Activated CD4-positive, alpha-beta memory T cell treated with anti-CD3 and anti-CD28 coated beads, Interleukin-2, amount 10 ng/mL, durations not matched to agents 7 days and 5 days (primary cell): ENCODE results near the gene LY6G5C. TPM values are rescaled to one million over a fixed set of nuclear protein-coding genes. Genes with fewer than 3 reads are reported as not detected.

Experiments used
- CTCF ChIA-PET: fragments of 350-600 bp; sonication (Branson Sonifier 250); formaldehyde crosslinking; loops from one replicate; lab custom pipeline; 2021; ENCODE audit warnings: antibody characterized with exemption, inconsistent platforms; lab: Charles Lee
- POLR2A ChIA-PET: fragments of 350-600 bp; sonication (Branson Sonifier 250); formaldehyde crosslinking; loops from one replicate; lab custom pipeline; 2021; ENCODE audit warnings: antibody characterized with exemption; lab: Charles Lee
- DNase-seq: peaks from one replicate; pipeline ENCODE4 v3.0.0-alpha.2; 2020
- H3K27ac Mint-ChIP-seq: one replicate; pipeline ENCODE4 v1.8.0; 2021; ENCODE audit warnings: mild to moderate bottlenecking, mixed read lengths
- H3K27me3 Mint-ChIP-seq: one replicate; pipeline ENCODE4 v1.8.0; 2021; ENCODE audit warnings: mixed read lengths
- H3K36me3 Mint-ChIP-seq: one replicate; pipeline ENCODE4 v1.8.0; 2021; ENCODE audit warnings: low read depth, mixed read lengths
- H3K4me1 Mint-ChIP-seq: one replicate; pipeline ENCODE4 v1.8.0; 2021; ENCODE audit warnings: mixed read lengths
- H3K4me3 Mint-ChIP-seq: one replicate; pipeline ENCODE4 v1.8.0; 2021; ENCODE audit warnings: mild to moderate bottlenecking, mixed read lengths
- H3K9me3 Mint-ChIP-seq: one replicate; pipeline ENCODE4 v1.8.0; 2021; ENCODE audit warnings: mixed read lengths
- total RNA-seq, 2 experiments: library from RNA; stranded (reverse); gene quantifications; one replicate each; pipeline ENCODE4 v1.2.3, GENCODE V29; 2021

LY6G5C gene
- total RNA-seq, 2 experiments from 2014 or later, result 2.3 to 2.6 TPM

- Mint-ChIP-seq H3K27me3 (no peaks in the 10 kb centered on the region), H3K27ac (no peak overlapping the region), H3K9me3 (no peaks in the 10 kb centered on the region), H3K36me3 (peaks cover 31% of the 10 kb centered on the region), H3K4me1 (peaks cover 7% of the 10 kb centered on the region), H3K4me3 (no peak overlapping the region)
- ChIA-PET CTCF (interaction anchor here (1.7 kb wide), 1 partner anchor 266 kb away, joined by 3 read pairs; no protein-coding TSS in a partner anchor), POLR2A (interaction anchor here (1.1 to 1.9 kb wide), 2 partner anchors 17 to 52 kb away, joined by 3 to 5 read pairs; partner anchors contain the start of gene ABHD16A)
- DNase-seq, result no peak
Measured at GRCh38 chr6:31686483-31686882, 5.6 kb upstream of the LY6G5C start.

GRCh38 chr6:31683591-31683990 lies 2.7 kb upstream of the LY6G5C start:
- Mint-ChIP-seq H3K27ac (no peak overlapping the region), H3K27me3 (no peaks in the 10 kb centered on the region), H3K36me3 (peaks cover 21% of the 10 kb centered on the region), H3K4me3 (no peak overlapping the region), H3K4me1 (peaks cover 27% of the 10 kb centered on the region), H3K9me3 (no peaks in the 10 kb centered on the region)
- no peak for DNase-seq
- ChIA-PET CTCF (interaction anchor here (1.0 kb wide), 1 partner anchor 86 kb away, joined by 3 read pairs; no protein-coding TSS in a partner anchor), POLR2A (interaction anchor here (1.4 kb wide), 1 partner anchor 12 kb away, joined by 3 read pairs; no protein-coding TSS in a partner anchor)

- H3K27me3 Mint-ChIP-seq, result no peaks in the 10 kb centered on the region
- peak; percentile 56 for DNase-seq
- ChIA-PET POLR2A (interaction anchor here (0.7 to 2.2 kb wide), 9 partner anchors 9 to 132 kb away, joined by 3 to 8 read pairs (median 4); partner anchors contain the start of genes BAG6 and MSH5), CTCF (interaction anchor here (0.6 to 2.1 kb wide), 9 partner anchors 9 to 182 kb away, joined by 3 to 11 read pairs (median 5); partner anchors contain the start of gene NEU1)
- peak overlapping the region; percentile 74 for H3K4me3 Mint-ChIP-seq
- peak overlapping the region; percentile 46 for H3K27ac Mint-ChIP-seq
- peaks cover 38% of the 10 kb centered on the region for H3K4me1 Mint-ChIP-seq
- H3K36me3 Mint-ChIP-seq, result peaks cover 9% of the 10 kb centered on the region
- H3K9me3 Mint-ChIP-seq, result no peaks in the 10 kb centered on the region
Measured at GRCh38 chr6:31681135-31681671, 336 bp upstream of the LY6G5C start.

- Mint-ChIP-seq H3K9me3 (no peaks in the 10 kb centered on the region), H3K4me1 (peaks cover 38% of the 10 kb centered on the region), H3K4me3 (no peak overlapping the region), H3K27ac (no peak overlapping the region), H3K27me3 (no peaks in the 10 kb centered on the region), H3K36me3 (peaks cover 8% of the 10 kb centered on the region)
- no peak for DNase-seq
- POLR2A ChIA-PET, result interaction anchor here (1.3 to 1.6 kb wide), 2 partner anchors 10 to 16 kb away, joined by 4 read pairs; no protein-coding TSS in a partner anchor
- CTCF ChIA-PET, result interaction anchor here (0.6 to 1.8 kb wide), 3 partner anchors 25 to 152 kb away, joined by 3 to 4 read pairs (median 3); no protein-coding TSS in a partner anchor
Measured at GRCh38 chr6:31677955-31678354, 2.9 kb downstream of the LY6G5C start.

- Mint-ChIP-seq H3K36me3 (peaks cover 17% of the 10 kb centered on the region), H3K9me3 (no peaks in the 10 kb centered on the region), H3K27me3 (no peaks in the 10 kb centered on the region), H3K4me1 (peaks cover 38% of the 10 kb centered on the region), H3K4me3 (no peak overlapping the region), H3K27ac (no peak overlapping the region)
- ChIA-PET POLR2A (no interaction called here), CTCF (no interaction called here)
- DNase-seq, result no peak
Measured at GRCh38 chr6:31676904-31677303, 4.0 kb downstream of the LY6G5C start.

GRCh38 chr6:31676322-31676903 lies 4.5 kb downstream of the LY6G5C start:
- CTCF ChIA-PET, result no interaction called here

GRCh38 chr6:31669676-31670075 lies 11.2 kb downstream of the LY6G5C start, which contains the start of gene LY6G5B:
LY6G5B (plus strand) TSS chr6:31669976; CDS start chr6:31670951, 975 bp downstream.
- H3K4me3 Mint-ChIP-seq, result no peak within 1 kb of the TSS
- CTCF ChIA-PET, result interaction anchor here (1.0 kb wide), 1 partner anchor 10 kb away, joined by 4 read pairs; no protein-coding TSS in a partner anchor
- peaks cover 81% of the 10 kb centered on the region for H3K36me3 Mint-ChIP-seq

More at GRCh38 chr6:31676322-31676903, 4.5 kb downstream of the LY6G5C start:
- H3K27me3 Mint-ChIP-seq, result no peaks in the 10 kb centered on the region
- H3K4me1 Mint-ChIP-seq, result peaks cover 34% of the 10 kb centered on the region
- H3K36me3 Mint-ChIP-seq, result peaks cover 22% of the 10 kb centered on the region
- H3K9me3 Mint-ChIP-seq, result no peaks in the 10 kb centered on the region
- no peak overlapping the region for H3K27ac Mint-ChIP-seq
- H3K4me3 Mint-ChIP-seq, result no peak overlapping the region
- POLR2A ChIA-PET, result no interaction called here
- DNase-seq, result no peak

GRCh38 chr6:31666337-31666965 lies 14.4 kb downstream of the LY6G5C start:
- Mint-ChIP-seq H3K36me3 (peaks cover 92% of the 10 kb centered on the region), H3K9me3 (no peaks in the 10 kb centered on the region), H3K4me3 (peak overlapping the region; percentile 86), H3K4me1 (peaks cover 67% of the 10 kb centered on the region), H3K27ac (peak overlapping the region; percentile 89), H3K27me3 (no peaks in the 10 kb centered on the region)
- DNase-seq, result no peak
- ChIA-PET CTCF (interaction anchor here (0.8 to 1.7 kb wide), 8 partner anchors 23 to 223 kb away, joined by 3 to 7 read pairs (median 3); partner anchors contain the start of genes ABHD16A, HSPA1B, NEU1 and VARS1), POLR2A (interaction anchor here (0.8 to 8.1 kb wide), 15 partner anchors 9 to 305 kb away, joined by 3 to 278 read pairs (median 5); partner anchors contain the start of genes ABHD16A, APOM, BAG6 and CLIC1)

More at GRCh38 chr6:31669676-31670075, 11.2 kb downstream of the LY6G5C start, which contains the start of gene LY6G5B:
- peaks cover 37% of the 10 kb centered on the region for H3K4me1 Mint-ChIP-seq
- H3K27ac Mint-ChIP-seq, result peak within 1 kb of the TSS; percentile 10
- DNase-seq, result no peak
- POLR2A ChIA-PET, result interaction anchor here (3.1 kb wide), 1 partner anchor 17 kb away, joined by 12 read pairs; the partner anchor contains the start of gene BAG6
- H3K9me3 Mint-ChIP-seq, result no peaks in the 10 kb centered on the region
- no peaks in the 10 kb centered on the region for H3K27me3 Mint-ChIP-seq

GRCh38 chr6:31665501-31666336 lies 15.1 kb downstream of the LY6G5C start, which contains the start of gene CSNK2B:
CSNK2B (plus strand) TSS chr6:31666080; CDS start chr6:31666832, 752 bp downstream.
- Mint-ChIP-seq H3K9me3 (no peaks in the 10 kb centered on the region), H3K36me3 (peaks cover 92% of the 10 kb centered on the region), H3K27me3 (no peaks in the 10 kb centered on the region), H3K4me3 (peak within 1 kb of the TSS; percentile 86), H3K4me1 (peaks cover 74% of the 10 kb centered on the region), H3K27ac (peak within 1 kb of the TSS; percentile 89)
- POLR2A ChIA-PET, result interaction anchor here (1.0 to 8.1 kb wide), 29 partner anchors 12 to 1306 kb away, joined by 3 to 278 read pairs (median 7); partner anchors contain the start of genes ABHD16A, APOM, BAG6 and CLIC1
- peak; percentile 99 for DNase-seq
- CTCF ChIA-PET, result interaction anchor here (0.6 to 2.6 kb wide), 7 partner anchors 13 to 352 kb away, joined by 3 to 19 read pairs (median 6); partner anchors contain the start of genes BAG6, HSPA1B and NEU1

- H3K27ac Mint-ChIP-seq, result peak within 1 kb of the TSS; percentile 89
- peak; percentile 94 for DNase-seq
- no peaks in the 10 kb centered on the region for H3K9me3 Mint-ChIP-seq
- H3K4me3 Mint-ChIP-seq, result peak within 1 kb of the TSS; percentile 86
- H3K27me3 Mint-ChIP-seq, result no peaks in the 10 kb centered on the region
- H3K36me3 Mint-ChIP-seq, result peaks cover 90% of the 10 kb centered on the region
- ChIA-PET CTCF (interaction anchor here (0.5 to 2.6 kb wide), 9 partner anchors 12 to 351 kb away, joined by 3 to 19 read pairs (median 5); partner anchors contain the start of genes BAG6, HSPA1B and NEU1), POLR2A (interaction anchor here (0.6 to 8.1 kb wide), 39 partner anchors 11 to 1307 kb away, joined by 3 to 278 read pairs (median 5); partner anchors contain the start of genes ABHD16A, APOM, BAG6 and CLIC1)
- peaks cover 75% of the 10 kb centered on the region for H3K4me1 Mint-ChIP-seq
Measured at GRCh38 chr6:31664790-31665500, 15.9 kb downstream of the LY6G5C start, which contains the start of gene GPANK1. GPANK1 (minus strand) TSS chr6:31664997; CDS start chr6:31664478, 519 bp downstream.
